Lower leg skin (tissue), 4 donors: ENCODE results near the gene ARID3B. TPM values are rescaled to one million over a fixed set of nuclear protein-coding genes. Genes with fewer than 3 reads are reported as not detected.

Experiments used
- DNase-seq, 2 donors: peaks; one replicate each; pipeline ENCODE4 v3.0.0-alpha.2; 2019; ENCODE audit warnings: low spot score in 2 of 2
- H3K4me3 ChIP-seq: fragments of 200-600 bp; sonication (generic); 2 replicates; pipeline ENCODE4 v1.5.1; 2017; ENCODE audit warnings: mild to moderate bottlenecking, low read depth; ENCODE audit not compliant: poor library complexity, severe bottlenecking
- POLR2A ChIP-seq, 2 donors: fragments of 450-650 bp; IDR thresholded peaks; one replicate each; pipeline ENCODE4 v1.6.1; 2016 to 2017; ENCODE audit warnings: antibody characterized with exemption in 2 of 2, mild to moderate bottlenecking in 1 of 2, moderate library complexity in 1 of 2
- WGBS, 2 donors: methylation state at CpG; one replicate each; pipeline ENCODE4 v1.1.5; 2018; 5-methylcytosine and 5-hydroxymethylcytosine counted together
- intact Hi-C: fragments of 100-400 bp; cut with DNase I; formaldehyde crosslinking; loops from one replicate; pipeline ENCODE4 v1.15.0; 2023; ENCODE audit warnings: low total_unique reads
- total RNA-seq, 4 donors: library from RNA; depleted of rRNA; stranded (reverse); fragments of >200 nt; gene quantifications; one replicate each; pipeline ENCODE4 v1.1.0, GENCODE V29; 2016
- TF ChIP-seq, protein P1 (sequence below), 3 donors: fragments of 450-650 bp; IDR thresholded peaks; one replicate each; pipeline ENCODE4 v1.5.1; 2016; ENCODE audit warnings: antibody characterized with exemption in 3 of 3, mild to moderate bottlenecking in 3 of 3, moderate library complexity in 2 of 3

The ARID3B gene
- total RNA-seq, 4 donors from 2014 or later: 4.9 to 6.3 (median 6.1) TPM

DNA sequence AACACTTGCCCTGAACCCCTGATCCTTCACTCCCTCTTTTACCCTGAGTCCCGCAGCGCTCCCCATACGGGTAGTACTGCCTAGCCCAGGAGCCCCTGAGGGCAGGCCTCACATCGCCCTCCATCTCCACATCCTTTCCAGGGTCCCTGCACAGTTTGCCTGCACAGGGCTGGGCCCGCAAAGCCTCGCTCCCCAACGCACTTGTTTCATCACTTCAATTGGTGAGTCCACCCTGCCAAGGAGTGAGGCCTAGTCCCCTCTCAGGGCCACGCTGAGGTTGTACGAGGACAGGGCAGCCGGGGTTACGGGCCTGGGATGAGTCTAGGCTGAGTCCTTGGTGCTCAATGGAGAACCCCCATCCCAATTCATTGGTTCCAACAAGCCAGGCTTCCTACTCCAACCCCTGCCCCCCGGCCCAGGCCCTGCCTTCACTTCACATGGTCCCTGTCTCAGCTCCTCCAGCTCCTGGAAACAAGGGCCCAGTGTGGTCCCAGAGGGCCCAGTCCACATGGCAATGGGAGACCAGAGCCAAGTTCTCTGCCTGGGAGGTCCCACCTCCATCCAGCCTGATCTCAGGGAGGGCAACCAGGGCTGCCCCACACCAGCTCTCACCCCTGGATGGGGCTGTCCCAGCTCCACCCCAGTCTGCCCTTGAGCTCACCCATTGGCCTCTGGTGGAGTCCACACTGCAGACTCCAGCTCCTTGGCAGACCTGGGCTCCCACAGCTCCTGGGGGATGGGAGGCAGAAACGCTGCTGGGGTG lies 62.2 kb downstream of the ARID3B start:
- H3K4me3 ChIP-seq: no peak overlapping the region
- intact Hi-C loops: no loop called here
- DNase-seq: no peak
- TF ChIP-seq, protein P1, sequence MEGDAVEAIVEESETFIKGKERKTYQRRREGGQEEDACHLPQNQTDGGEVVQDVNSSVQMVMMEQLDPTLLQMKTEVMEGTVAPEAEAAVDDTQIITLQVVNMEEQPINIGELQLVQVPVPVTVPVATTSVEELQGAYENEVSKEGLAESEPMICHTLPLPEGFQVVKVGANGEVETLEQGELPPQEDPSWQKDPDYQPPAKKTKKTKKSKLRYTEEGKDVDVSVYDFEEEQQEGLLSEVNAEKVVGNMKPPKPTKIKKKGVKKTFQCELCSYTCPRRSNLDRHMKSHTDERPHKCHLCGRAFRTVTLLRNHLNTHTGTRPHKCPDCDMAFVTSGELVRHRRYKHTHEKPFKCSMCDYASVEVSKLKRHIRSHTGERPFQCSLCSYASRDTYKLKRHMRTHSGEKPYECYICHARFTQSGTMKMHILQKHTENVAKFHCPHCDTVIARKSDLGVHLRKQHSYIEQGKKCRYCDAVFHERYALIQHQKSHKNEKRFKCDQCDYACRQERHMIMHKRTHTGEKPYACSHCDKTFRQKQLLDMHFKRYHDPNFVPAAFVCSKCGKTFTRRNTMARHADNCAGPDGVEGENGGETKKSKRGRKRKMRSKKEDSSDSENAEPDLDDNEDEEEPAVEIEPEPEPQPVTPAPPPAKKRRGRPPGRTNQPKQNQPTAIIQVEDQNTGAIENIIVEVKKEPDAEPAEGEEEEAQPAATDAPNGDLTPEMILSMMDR (IDR thresholded peaks at IDR 0.05): no peak
- TF ChIP-seq POLR2A (IDR thresholded peaks at IDR 0.05): no peak
- 92% methylated on average over 12 to 13 of the region's 13 CpGs for WGBS, 2 donors

DNA sequence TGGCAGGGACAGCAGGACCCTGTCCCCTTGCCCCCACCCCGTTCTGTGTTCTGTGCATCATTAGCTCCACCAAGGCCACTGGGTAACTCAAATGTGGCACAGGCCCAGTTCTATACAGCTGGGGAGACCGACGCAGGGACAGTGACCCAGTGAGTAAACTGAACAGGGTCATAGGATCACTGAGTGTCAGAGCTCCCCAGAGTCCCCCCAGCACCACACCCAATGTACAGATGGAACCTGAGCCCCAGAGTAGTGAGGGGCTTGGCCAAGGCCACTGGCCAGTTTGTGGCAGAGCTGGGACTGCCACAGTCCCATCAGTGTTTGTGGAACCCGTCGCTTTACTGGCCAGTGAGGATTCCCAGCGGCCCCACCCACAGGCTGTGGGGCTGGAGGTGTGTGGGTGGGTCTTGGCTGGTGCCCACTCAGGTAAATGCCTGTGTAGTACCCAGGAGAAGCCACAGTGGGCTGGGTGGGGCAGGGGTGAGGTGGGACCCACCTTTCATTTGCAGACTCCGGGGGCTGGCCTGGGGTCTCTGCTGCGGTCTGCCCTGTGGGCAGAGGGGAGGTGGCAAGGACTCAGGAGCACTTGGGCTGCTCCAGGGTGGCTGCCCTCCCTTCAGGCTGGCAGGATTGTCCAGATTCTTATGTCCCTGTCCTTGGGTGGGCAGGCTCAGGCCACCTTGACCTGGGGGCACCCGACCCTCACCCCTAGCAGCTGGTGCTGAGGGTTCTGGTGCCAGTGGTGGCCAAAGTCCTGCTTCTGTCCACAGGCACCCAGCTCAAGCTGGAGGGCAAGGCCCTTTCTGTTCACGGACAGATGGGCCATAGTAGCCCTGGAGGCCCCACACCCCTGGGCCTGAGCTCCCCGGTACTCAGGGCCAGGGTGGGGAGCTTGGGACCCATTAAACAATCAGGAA lies 63.0 kb downstream of the ARID3B start:
- intact Hi-C loops: no loop called here
- H3K4me3 ChIP-seq: no peak overlapping the region
- WGBS, 2 donors: 91 to 94% methylated on average over 6 of the region's 11 CpGs
- TF ChIP-seq, protein P1 (IDR thresholded peaks at IDR 0.05): no peak
- no peak for TF ChIP-seq POLR2A (IDR thresholded peaks at IDR 0.05)
- DNase-seq: no peak

DNA sequence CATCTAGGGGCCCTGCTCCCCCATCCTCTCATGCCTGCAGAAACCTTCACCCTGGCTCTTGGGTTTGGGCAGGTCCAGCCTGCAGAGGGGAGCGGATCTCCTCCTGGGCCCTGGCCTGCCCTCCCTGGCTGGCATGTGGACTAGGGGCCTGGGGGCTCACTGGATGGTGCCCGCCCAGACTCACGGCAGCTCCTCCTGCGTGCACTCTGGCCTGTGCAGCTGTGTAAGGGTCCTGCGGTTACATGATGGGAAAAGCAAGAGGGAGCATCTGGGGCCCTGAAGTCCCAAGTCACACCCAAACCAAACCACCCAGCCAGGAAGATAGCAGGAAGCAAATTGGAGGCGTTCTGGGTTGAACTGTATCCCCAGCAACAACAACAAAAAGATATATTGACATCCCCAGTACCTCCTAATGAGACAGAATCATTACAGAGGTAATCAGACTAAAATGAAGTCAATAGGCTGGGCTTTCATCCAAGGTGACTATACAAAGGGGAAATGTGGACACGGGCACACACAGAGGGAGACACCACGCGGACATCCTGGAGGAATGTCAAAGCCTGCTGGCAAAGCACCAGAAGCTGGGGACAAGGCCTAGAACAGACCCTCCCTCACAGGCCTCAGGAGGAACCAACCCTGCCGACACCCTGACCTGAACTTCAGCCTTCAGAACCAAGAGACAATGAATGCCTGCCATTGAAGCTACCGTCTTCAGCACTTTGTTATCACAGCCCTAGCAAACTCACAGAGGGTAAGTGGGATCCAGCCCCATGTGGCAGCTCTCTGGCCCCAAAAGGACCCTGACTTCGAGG lies 64.2 kb downstream of the ARID3B start:
- WGBS, 2 donors: 82 to 84% methylated on average over 11 to 12 of the region's 12 CpGs
- TF ChIP-seq POLR2A (IDR thresholded peaks at IDR 0.05): no peak
- TF ChIP-seq, protein P1 (IDR thresholded peaks at IDR 0.05): no peak
- H3K4me3 ChIP-seq: no peak overlapping the region
- DNase-seq: no peak
- intact Hi-C loops: no loop called here

- H3K4me3 ChIP-seq: no peak overlapping the region
- no peak for TF ChIP-seq POLR2A (IDR thresholded peaks at IDR 0.05)
- TF ChIP-seq, protein P1 (IDR thresholded peaks at IDR 0.05): no peak
- intact Hi-C loops: no loop called here
- 68 to 94% methylated on average over 1 of the region's 1 CpG for WGBS, 2 donors
- no peak for DNase-seq
Observed at GRCh38 chr15:74605795-74606150, 64.8 kb downstream of the ARID3B start.

DNA sequence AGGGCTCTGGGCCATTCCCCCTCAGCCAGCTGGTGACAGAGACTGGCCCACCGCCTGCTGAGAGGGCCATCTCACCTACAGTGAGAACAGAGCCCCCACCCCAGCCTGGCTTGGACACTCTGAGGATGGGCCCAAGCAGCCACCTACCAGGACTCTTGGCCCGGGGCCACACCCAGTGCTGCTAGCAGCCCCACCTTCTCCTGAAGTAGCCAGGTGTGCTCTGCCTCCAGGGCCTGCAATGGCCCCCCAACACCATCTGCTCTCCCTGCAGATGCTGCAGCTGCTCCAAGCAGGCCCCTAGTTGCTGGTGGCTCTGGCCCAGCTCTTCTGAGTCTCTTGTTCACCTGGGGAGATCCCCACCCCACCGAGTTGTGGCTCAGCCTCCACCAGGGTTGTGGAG lies 67.8 kb downstream of the ARID3B start:
- DNase-seq: no peak
- intact Hi-C loops: no loop called here
- TF ChIP-seq, protein P1 (IDR thresholded peaks at IDR 0.05): no peak
- TF ChIP-seq POLR2A (IDR thresholded peaks at IDR 0.05): no peak
- WGBS, 2 donors: 70% methylated on average over 3 of the region's 3 CpGs
- no peak overlapping the region for H3K4me3 ChIP-seq
